Stimulated activated CD4-positive, alpha-beta T cell treated with anti-CD3 and anti-CD28 coated beads, Interleukin-15, amount 100 ng/mL, for 24 hours (primary cell): ENCODE measurements around the gene PLXNC1.
A peak's percentile ranks its signal among the peaks of the same experiment; 100 is the strongest.

Experiments used
- DNase-seq: peaks from one replicate; pipeline ENCODE4 v3.0.0-alpha.2; 2020

The PLXNC1 gene

DNA sequence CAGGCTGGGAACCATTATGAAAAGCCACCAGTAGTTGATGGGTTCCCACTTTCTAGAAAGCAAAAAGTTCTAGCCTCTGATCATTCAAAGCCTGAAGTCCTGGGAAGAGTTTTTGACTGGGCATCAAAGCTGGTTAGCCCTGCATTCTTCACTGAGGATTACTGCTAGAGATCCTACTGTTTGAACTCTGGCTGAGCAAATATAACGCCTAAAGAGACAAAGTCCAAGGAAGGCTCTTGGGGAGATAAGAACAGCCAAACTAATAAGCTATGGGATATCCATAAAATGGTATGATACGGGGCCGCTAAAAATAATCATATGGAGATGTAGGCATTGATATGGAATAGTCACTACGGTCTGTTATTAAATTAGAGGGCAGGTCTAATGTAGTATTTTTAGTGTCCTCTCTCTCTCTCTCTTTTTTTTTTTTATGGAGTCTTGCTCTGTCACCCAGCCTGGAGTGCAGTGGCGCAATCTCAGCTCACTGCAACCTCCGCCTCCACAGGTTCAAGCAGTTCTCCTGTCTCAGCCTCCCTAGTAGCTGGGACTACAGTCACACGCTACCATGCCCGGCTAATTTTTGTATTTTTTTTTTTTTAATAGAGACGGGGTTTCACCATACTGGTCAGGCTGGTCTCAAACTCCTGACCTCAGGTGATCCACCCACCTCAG lies 35.5 kb downstream of the PLXNC1 start:
- DNase-seq: no peak

DNA sequence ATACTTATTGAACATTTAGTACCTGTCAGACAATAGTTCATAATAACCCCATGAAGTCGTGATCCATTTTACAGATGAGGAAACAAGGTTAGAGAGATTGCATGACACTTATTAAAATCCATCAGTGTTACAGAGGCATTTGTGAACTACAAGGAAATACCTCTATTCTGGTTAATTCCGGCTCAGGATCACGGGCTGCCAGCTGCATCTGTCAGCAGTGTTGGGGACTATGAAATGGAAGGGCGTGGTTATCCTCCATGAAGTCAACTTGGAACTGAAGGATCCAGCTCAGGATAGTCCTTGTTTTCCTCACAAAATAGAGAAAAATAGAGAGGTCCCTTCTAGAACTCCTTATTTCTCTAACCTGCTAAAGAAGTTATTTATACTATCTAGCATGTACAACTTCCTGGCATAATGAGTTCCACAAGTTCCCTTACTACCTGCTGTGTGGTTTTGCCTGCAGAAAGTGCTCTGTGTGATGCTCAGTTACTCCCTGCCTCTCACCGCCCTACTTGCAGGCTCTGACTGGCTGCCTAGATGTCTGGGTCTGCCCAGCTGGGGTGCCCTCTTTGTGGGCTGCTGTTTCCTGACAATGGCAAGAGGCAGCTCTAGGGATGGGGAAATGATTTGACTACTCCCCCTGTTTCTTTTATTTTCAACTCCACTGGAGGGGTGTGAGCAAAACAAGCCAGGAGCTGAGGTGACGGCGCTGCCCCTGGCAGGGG lies 36.8 kb downstream of the PLXNC1 start:
- no peak for DNase-seq

DNA sequence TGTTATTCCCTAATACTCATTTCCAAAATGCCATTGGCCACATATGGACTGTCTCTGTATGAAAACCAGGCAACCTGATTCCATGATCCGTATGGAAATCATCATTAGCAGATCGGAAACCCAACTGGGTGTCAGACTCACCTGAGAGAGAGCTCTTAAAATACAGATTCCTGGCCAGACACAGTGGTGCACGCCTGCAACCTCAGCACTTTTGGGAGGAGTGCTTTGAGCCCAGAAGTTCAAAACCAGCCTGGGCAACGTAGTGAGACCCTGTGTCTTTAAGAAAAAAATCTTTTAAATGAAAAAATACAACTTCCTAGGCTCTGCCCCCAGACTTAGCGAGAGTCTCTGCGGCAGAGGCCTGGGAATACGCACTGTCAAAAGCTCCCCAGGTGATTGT lies 37.4 kb downstream of the PLXNC1 start:
- DNase-seq: no peak

DNA sequence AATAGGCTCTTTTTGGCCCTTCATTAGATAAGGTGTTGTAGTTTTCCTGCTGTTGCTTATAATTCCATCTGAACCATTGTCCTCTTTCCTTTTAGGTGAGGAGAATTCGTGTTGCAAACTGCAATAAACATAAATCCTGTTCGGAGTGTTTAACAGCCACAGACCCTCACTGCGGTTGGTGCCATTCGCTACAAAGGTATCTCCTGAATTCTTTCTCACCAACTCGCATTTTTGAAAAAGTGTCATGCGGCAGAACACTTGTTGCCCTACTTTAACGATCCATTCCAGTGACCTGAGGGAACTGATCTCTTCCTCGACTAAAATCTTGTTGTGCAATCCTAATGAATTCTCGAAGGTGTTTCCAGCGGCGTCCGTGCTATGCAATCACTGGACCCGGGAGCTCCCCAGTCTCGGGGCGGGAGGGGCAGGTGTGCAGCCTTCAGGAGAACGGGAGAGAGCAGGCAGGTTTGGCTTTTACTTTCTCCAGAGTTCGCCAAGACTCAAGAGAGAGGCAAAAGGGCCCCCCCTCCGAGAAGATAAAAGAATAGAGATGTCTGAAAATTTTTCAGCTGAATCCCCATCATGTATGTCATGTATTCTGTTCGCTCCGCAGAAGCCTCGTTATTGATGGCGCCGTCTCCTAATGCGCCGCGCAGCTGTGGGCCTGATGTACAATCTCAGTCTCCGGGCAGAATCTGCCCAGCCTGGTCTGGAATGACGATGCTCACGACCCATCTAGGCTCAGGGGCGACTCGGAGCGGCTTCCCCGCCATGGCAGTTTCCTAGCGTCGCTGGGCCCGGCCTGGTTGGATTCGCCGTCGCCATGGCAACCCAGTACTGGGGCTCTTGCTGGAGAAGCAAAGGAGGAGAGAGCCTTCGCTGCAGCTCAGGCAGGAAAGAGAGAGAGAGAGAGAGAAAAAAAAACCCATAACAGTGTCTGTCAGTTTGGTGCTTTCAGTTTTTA lies 38.2 kb downstream of the PLXNC1 start:
- DNase-seq: no peak

DNA sequence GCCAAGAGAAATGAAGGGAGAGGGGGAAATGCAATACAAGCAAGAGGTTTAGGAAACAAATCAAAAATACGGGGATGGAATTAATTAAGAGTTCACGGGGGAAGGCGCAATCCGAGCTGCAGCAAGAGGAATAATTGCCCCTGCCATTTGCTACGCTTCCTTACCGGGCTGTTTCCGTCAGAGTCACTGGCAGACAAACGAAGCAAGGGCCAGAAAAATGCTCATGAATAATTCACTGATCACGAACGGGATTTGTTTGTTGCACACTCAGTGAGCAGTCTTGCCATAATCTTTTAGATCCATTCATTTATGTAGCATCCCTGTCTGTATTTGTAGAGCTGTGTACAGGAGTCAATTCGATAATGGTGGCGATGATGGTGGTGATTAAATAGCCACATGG lies 39.0 kb downstream of the PLXNC1 start:
- no peak for DNase-seq

DNA sequence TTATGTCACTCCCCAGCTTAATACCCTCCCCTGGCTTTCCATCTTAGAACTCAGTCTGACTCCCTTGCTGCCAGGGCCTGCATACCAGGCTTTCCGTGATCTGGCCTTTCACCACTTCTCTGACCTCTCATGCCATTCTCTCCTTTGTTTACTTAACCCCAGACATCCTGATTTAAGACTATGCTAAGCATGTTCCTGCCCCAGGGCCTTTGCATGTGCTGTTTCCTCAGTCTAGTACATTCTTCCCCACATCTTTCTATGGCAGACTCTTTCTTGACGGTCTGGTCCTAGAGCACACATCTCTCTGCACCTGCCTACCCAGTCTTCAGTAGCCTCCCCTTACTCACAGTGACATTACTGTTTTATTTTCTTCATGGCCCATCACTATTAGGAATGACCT lies 42.2 kb downstream of the PLXNC1 start:
- no peak for DNase-seq

DNA sequence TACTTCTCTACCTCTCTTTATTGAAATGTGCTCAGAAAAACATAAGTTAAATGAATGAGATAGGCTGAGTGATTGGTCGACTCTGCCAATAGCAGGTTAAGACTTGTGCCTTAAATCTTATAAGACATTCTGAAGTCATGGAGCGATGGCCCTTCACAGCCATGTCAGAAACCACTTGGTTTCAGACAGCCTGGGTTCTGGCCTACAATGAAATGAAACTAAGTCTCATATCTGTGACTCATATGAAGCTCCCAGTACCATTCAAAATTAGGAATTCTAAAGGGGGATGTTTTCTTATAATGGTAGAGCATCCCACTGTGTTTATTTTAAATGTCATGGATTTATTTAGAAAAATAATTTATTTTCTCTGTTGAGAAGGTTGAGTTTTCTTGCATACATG lies 42.6 kb downstream of the PLXNC1 start:
- no peak for DNase-seq

DNA sequence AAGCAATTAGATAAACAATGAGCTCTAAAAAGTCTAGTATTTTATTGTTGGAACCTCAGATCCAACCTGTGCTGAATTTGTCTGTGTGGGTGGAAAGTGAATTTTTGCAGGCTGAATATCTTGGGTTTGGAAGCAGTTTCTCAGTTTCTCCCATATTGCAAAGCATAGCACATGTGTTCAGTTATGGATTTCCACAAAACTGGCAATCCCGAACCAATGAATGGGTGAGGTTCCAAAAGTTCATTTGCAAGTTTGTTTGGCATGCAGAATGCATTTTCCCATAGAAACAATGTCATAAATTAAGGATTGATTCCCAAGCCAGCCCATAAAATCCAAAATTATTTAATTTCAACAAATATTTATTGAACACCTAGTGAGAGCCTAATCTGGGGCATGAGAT lies 43.4 kb downstream of the PLXNC1 start:
- no peak for DNase-seq

DNA sequence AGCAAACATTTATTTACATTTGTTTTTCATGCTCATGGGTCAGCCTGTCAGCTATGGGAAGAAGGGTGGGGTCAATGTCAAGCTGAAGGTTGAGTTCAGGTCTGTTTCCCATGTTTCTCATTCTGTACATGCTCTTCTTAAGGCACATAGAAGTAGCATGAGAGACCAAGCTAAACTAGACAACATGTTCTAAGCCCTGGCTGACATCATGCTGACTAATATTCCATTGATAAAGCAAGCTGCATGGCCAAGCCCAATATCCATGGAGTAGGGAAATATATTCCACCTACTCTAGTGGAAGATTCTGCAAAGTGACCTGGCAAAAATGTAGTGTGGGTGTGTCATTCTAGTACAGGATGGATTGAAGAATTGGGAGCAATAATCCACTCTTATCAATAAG lies 44.1 kb downstream of the PLXNC1 start:
- no peak for DNase-seq

DNA sequence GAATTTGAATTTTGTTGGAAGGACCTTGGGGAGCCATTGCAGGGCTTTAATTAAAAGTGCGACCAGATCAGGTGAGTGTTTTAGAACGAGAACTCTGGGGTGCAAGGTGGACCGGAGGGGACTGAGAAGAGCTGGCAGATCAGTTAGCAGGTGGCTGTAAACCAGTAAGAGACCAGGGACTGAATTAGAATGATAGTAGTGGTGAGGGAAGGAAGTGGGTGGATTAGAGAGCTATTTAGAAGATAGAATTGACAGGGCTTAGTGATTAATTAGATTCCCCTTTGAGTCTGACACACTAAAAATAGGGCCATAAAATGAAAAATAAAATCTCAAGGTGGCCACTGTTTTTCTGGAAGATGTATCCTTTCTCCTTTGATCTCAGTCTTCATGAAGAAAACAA lies 44.8 kb downstream of the PLXNC1 start:
- no peak for DNase-seq

DNA sequence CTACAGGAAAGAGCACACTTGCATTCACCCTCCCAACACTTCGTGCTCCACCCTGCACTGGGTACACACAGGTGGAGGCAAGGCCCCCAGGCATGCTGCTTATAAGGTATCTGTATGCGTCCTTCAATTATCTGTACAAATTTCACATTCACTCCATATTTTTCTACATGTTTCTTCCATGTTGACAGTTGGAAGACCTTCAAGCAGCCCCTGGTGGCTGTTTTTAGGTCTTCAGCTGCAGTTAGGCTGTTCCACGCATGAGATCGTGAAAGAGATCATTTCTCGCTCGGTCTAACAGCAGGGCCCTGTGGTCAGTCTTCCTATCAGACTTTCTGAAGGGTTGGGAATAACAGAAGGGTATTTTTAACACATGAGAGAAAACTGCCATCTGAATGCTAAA lies 47.1 kb downstream of the PLXNC1 start:
- DNase-seq: no peak

DNA sequence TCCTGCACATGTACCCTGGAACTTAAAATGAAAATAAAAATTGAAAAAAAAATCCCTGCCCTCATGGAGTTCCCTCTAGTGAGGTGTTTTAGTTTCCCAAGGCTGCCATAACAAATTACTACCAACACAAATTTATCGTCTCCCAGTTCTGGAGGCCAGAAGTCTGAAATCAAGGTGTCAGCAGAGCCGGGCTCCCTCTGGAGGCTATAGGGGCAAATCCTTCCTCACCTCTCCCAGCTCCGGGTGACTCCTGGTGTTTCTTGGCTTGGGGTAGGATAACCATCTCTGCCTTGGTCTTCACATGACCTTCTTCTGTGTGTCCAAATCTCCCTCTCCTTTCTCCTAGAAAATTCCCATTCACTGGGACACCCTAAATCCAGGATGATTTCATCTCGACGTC lies 50.1 kb downstream of the PLXNC1 start:
- DNase-seq: no peak

DNA sequence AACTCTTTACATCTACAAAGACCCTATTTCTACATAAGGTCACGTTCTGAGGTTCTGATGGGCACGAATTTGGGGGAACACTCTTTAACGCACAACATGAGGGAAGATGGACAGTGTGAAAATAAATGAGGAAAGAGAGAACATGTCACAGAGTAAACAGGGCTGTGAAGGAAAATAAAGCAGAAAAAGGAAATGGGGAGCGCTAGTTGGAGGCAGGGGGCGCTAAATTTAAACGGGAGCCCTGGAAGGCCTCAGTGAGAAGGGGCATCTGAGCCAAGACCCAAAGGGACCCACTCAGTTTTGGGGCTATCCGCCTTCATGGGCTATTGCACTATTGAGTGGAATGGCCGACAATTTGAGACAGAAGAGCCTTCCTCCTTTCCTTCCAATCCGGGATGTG lies 50.5 kb downstream of the PLXNC1 start:
- DNase-seq: no peak

DNA sequence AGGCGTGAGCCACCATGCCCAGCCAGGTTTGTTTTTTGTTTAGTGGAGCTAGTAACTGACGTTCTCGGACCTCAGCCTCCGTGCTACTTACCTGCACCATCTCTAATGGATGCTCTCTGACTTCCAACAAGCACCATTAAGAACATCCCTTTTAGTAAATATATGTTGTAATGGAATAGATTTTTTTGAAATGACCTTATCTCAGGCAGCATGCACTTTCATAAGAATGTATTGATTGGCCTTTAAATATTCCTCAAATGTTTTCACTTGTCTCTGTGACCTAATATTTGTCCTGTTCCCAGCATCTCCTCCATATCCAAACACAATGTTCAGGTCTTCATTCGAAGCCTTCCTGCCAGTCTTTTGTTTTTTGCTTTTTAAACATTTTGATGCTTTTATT lies 51.7 kb downstream of the PLXNC1 start:
- no peak for DNase-seq

DNA sequence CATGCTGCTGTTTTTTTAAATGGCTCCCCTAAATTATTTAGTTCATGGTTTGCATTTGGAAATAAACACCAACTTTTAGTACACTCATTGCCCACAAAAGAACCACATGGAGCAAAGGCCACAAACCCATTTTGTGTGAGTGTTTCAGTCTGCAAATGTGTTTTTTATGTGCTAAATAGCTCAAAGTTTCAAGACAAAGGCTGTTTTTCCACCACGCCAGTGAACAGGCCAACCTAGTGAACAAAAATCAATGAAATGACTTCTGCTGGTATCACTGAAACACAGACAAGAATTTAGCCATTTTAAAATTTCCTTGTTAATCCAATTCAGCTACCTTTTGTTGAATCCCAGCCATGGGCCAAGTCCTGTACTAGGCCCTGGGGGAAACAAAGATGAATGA lies 52.3 kb downstream of the PLXNC1 start:
- no peak for DNase-seq

DNA sequence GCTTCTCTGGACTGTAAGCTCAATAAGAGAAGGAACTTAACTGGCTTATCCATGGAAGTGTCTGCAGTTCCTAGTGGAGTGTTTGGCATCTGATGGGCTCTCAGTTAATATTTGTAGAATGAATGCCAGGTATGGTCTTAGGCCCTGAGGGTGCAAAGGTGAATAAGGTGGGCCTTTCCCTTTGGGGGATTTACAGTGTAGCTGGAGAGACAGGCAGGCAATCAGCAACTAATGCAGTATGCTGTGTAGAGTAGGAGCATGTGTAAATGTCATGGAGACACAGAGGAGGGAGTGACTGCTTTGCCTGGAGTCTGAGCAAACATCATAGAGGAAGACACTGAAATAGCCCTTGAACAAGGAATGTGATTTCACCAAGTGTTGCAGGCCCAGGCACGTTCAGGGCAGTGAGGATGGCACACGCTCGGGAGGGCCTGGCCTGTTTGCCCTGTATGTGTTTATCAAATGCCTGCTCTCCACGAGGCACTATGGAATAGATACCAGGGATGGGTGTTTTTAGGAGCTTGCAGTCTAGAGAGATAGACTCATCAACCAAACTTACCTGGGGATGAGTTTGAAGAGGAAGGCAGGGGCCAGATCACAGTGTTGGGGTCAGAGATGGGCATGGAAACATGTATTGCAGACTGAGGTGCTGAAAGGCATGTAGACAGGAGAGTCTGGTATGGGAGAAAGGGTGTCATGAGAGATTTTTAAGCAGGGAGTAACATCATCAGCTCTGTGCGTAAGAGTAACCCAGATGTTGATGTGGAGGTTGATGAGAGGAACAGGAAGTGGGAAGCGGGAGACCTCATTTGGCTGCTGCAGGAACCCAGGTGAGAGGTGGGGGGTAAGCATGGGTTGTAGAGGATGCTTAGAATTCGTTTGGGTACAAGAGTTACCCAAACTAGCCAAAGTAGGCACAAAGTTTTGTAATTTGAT lies 54.1 kb downstream of the PLXNC1 start:
- no peak for DNase-seq

DNA sequence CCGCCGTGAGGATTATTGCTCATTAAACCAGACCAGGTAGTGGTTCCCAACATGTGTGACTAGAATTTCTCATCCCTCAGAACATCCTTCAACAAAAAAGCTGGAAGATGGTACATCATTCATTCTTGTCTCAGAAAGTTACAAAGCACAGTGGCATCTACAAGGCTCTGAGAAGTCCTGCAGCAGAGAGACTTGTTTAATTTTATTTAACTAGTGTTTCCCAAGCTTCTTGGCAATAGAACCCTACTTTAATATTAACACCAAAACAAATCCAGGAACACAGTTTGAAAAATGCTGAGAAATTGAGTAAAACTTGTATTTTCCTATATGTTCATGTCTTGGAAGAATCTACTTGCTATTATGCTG lies 54.8 kb downstream of the PLXNC1 start:
- no peak for DNase-seq

DNA sequence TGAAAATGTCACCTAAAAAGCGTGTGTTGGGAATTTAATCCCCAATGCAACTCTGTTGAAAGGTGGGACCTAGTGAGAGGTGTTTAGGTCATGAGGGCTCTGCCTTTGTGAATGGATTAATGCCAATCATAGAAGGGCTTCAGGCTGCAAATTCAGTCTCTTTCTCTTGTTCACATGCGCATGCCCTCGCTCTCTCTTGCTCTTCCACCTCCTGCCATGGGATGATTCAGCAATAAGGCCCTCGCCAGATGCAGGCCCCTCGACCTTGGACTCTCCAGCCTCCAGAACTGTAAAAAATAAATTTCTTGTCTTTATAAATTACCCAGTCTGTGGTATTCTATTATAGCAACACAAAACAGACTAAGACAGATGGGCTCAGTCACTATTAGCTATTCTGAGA lies 55.4 kb downstream of the PLXNC1 start:
- DNase-seq: no peak

DNA sequence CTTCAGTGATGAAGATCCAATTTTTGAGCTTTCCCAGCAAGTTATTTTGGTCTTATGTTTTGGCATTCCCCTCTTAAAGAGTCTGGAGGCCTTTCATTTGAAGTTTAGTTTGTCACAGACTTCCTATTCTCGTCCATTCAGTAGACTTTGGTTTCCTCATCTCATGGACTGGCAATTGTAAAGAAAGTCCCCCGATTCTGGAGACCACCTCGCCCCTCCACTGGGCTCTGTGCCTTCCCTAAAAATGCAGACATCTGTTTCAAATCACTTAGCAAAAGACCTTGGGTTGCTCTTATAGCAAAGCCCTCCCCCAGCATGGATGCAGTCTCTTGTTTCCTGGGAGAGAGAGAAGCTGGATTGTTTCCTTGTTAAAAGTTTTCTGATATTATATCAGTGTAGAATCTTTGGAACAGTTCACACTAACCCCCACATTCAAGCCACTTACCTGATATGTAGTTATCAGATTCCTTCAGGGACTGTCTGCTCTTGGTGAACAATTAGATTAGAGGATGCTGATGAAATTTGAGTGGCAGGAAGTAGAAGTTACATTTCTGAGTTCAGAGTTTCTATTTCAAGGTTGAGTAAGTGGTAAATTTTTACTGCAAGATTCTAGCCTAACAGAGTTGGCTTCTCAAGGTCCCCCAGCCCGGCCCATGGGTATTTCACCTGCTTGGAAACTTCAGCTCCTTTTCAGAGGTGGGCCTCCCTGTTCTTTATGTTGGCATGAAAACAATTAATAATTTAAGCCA lies 56.3 kb downstream of the PLXNC1 start:
- peak; percentile 35 for DNase-seq

DNA sequence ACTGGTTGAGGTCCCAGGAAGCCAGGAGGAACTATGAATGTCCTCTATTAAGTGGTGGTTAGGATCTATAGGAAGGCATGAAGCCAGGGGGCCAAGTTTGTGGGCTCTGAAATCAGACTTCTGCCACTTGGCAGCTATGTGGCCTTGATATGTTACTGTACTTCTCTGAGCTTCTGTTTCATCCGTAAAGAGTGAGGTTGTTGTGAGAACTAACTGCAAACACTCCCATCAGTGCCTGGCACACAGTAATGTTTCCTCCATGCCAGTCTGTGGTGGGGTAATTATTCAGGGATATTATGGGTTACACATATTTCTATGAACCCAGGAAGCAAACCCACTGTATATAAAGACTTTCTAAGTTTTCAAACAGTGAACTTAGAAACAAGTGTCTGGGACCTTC lies 57.4 kb downstream of the PLXNC1 start:
- no peak for DNase-seq

DNA sequence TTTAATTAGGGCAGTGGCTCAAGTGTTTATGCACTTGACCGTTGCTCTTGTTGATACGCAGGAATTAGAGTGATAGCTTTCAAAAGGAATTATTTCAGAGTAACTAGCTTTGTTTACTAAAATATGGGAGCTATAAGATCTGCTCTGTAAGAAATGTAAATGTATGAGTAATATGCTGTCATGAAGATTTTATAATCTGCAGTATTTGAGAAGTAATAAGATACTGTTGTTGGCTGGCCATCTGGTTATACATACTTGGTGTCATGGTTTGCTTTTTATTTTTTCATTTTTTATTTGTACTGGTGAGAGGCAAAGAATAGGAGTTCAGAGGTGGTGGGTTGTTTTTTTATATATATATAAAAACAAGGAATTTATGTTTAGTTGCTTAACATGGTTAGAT lies 58.5 kb downstream of the PLXNC1 start:
- no peak for DNase-seq

DNA sequence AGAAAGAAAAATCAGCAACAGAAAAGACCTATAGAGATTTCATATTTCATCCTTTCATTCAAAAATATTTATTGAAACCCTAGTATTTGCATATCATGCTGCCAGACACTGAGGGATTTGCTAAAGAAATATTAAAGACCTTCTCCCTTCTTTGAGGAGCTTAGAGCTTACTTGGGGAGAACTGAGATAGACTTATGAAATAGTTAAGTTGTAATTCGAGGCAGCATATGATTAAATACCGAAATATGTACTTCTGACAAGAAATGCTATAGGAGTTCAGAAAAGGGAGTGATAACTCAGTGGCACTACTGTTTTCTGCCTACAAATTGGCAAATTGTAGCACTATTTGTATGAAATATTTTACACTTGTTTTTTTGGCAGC lies 59.1 kb downstream of the PLXNC1 start:
- no peak for DNase-seq
